H1 (cell line): Measurements from ENCODE around the gene MBNL1. TPM values are rescaled to one million over a fixed set of nuclear protein-coding genes. Genes with fewer than 3 reads are reported as not detected.

ENCODE experiments used
- CTCF ChIA-PET: fragments of 300-600 bp; sonication (Branson Sonifier 250); formaldehyde crosslinking; loops from one replicate; lab custom pipeline; 2021; ENCODE audit not compliant: partially characterized antibody; lab: Charles Lee
- POLR2A ChIA-PET: fragments of 300-600 bp; sonication (Branson Sonifier 250); formaldehyde crosslinking; loops from one replicate; lab custom pipeline; 2021; ENCODE audit warnings: inconsistent platforms; ENCODE audit not compliant: partially characterized antibody; lab: Charles Lee
- DNase-seq, 2 experiments: peaks; one replicate each; pipeline versions ENCODE4 v3.0.0 to v3.0.0-alpha.2; 2010 to 2022; ENCODE audit warnings: low spot score in 2 of 2, low read depth in 1 of 2, mixed read lengths in 1 of 2
- FAIRE-seq: peaks from 2 replicates; lab custom pipeline; 2011; peaks lifted over from hg19 to GRCh38; lab: Jason Lieb, UNC
- H2AFZ ChIP-seq: 2 replicates; pipeline ENCODE4 v1.8.1; 2012; ENCODE audit warnings: low read length, inconsistent platforms
- H2AK5ac ChIP-seq: 2 replicates; pipeline ENCODE4 v1.6.1; 2013; ENCODE audit warnings: low read depth, low read length
- H2BK120ac ChIP-seq: replicated peaks from 2 replicates; pipeline ENCODE3; 2013; ENCODE audit warnings: low read depth, low read length, inconsistent platforms
- H2BK12ac ChIP-seq: 2 replicates; pipeline ENCODE4 v1.6.1; 2013; ENCODE audit warnings: low read depth, low read length
- H2BK15ac ChIP-seq: 2 replicates; pipeline ENCODE4 v1.6.1; 2013; ENCODE audit warnings: low read length
- H2BK20ac ChIP-seq: 2 replicates; pipeline ENCODE4 v1.6.1; 2013; ENCODE audit warnings: low read length
- H2BK5ac ChIP-seq: 2 replicates; pipeline ENCODE4 v1.6.1; 2013; ENCODE audit warnings: low read depth, low read length
- H3K14ac ChIP-seq: 2 replicates; pipeline ENCODE4 v1.6.1; 2013; ENCODE audit warnings: inconsistent platforms; ENCODE audit not compliant: insufficient read length
- H3K18ac ChIP-seq: 2 replicates; pipeline ENCODE4 v1.6.1; 2013; ENCODE audit warnings: low read length; ENCODE audit errors: extremely low read depth
- H3K23ac ChIP-seq: 2 replicates; pipeline ENCODE4 v1.6.1; 2013; ENCODE audit warnings: inconsistent platforms; ENCODE audit not compliant: insufficient read length
- H3K23me2 ChIP-seq: 2 replicates; pipeline ENCODE4 v1.6.1; 2013; ENCODE audit warnings: low read depth, low read length
- H3K27ac ChIP-seq: 2 replicates; pipeline ENCODE4 v1.6.1; 2011; ENCODE audit warnings: low read depth, low read length, inconsistent platforms
- H3K27me3 ChIP-seq, 4 experiments: replicated peaks in 1 of 4; 1 replicate in 1 of 4; 2 replicates in 3 of 4; pipeline versions ENCODE4 v1.6.1 to v1.8.1; 2011 to 2013; ENCODE audit warnings: low read length in 3 of 4, mild to moderate bottlenecking in 3 of 4, inconsistent platforms in 2 of 4, mixed read lengths in 2 of 4, moderate library complexity in 1 of 4; ENCODE audit not compliant: control insufficient read depth in 3 of 4, insufficient read depth in 3 of 4; ENCODE audit errors: extremely low read depth in 1 of 4
- H3K36me3 ChIP-seq, 4 experiments: 2 replicates each; pipeline versions ENCODE4 v1.6.1 to v1.8.1; 2011 to 2013; ENCODE audit warnings: mild to moderate bottlenecking in 4 of 4, low read length in 3 of 4, moderate library complexity in 2 of 4, control low read depth in 1 of 4, inconsistent platforms in 1 of 4; ENCODE audit not compliant: insufficient read depth in 4 of 4, control insufficient read depth in 2 of 4
- H3K4ac ChIP-seq: replicated peaks from 2 replicates; pipeline ENCODE3; 2013; ENCODE audit warnings: low read length, low read depth, mixed read lengths, inconsistent platforms; ENCODE audit not compliant: insufficient read length
- H3K4me1 ChIP-seq, 4 experiments: replicated peaks in 1 of 4; 1 replicate in 1 of 4; 2 replicates in 3 of 4; pipeline versions ENCODE4 v1.6.1 to v1.8.1; 2011 to 2013; ENCODE audit warnings: low read length in 3 of 4, inconsistent platforms in 2 of 4, mixed read lengths in 1 of 4; ENCODE audit not compliant: insufficient read depth in 4 of 4, control insufficient read depth in 3 of 4
- H3K4me2 ChIP-seq, 2 experiments: 2 replicates each; pipeline versions ENCODE4 v1.6.1 to v1.8.1; 2011 to 2013; ENCODE audit warnings: low read depth in 2 of 2, low read length in 2 of 2, control low read depth in 1 of 2, inconsistent platforms in 1 of 2, mild to moderate bottlenecking in 1 of 2; ENCODE audit not compliant: insufficient read depth in 1 of 2
- H3K4me3 ChIP-seq, 4 experiments: fragments of 200-600, 300-600 bp in 1 of 4; sonication (generic), shearing (Covaris generic), sonication (Bioruptor Twin) in 1 of 4; 2 replicates each; pipeline versions ENCODE4 v1.5.1 to v1.8.1; 2011 to 2016; ENCODE audit warnings: low read length in 4 of 4, low read depth in 3 of 4, control low read depth in 2 of 4, inconsistent platforms in 2 of 4, mild to moderate bottlenecking in 2 of 4, mixed read lengths in 1 of 4, moderate library complexity in 1 of 4; ENCODE audit not compliant: insufficient read depth in 2 of 4; ENCODE audit errors: extremely low read depth in 1 of 4
- H3K56ac ChIP-seq: replicated peaks from 2 replicates; pipeline ENCODE3; 2013; ENCODE audit warnings: low read depth, mild to moderate bottlenecking, mixed read lengths, low read length, inconsistent platforms; ENCODE audit not compliant: insufficient read length
- H3K79me1 ChIP-seq: 2 replicates; pipeline ENCODE4 v1.6.1; 2013; ENCODE audit warnings: low read depth, low read length, control low read depth
- H3K79me2 ChIP-seq, 2 experiments: 2 replicates each; pipeline versions ENCODE4 v1.6.1 to v1.8.1; 2012 to 2013; ENCODE audit warnings: low read length in 2 of 2, mild to moderate bottlenecking in 2 of 2, inconsistent platforms in 1 of 2; ENCODE audit not compliant: insufficient read depth in 2 of 2, control insufficient read depth in 1 of 2
- H3K9ac ChIP-seq, 4 experiments: replicated peaks in 1 of 4; 1 replicate in 1 of 4; 2 replicates in 3 of 4; pipeline versions ENCODE4 v1.6.1 to v1.8.1; 2011 to 2013; ENCODE audit warnings: low read depth in 3 of 4, low read length in 3 of 4, control low read depth in 2 of 4, mild to moderate bottlenecking in 2 of 4, moderate library complexity in 2 of 4, inconsistent platforms in 1 of 4; ENCODE audit errors: extremely low read depth in 1 of 4
- H3K9me3 ChIP-seq, 2 experiments: 2 replicates each; pipeline versions ENCODE4 v1.6.1 to v1.8.1; 2012 to 2013; ENCODE audit warnings: mild to moderate bottlenecking in 2 of 2, moderate library complexity in 2 of 2, control low read depth in 1 of 2, inconsistent platforms in 1 of 2, low read depth in 1 of 2, low read length in 1 of 2, mixed read lengths in 1 of 2; ENCODE audit not compliant: insufficient read depth in 2 of 2
- H4K20me1 ChIP-seq, 2 experiments: replicated peaks in 1 of 2; 2 replicates each; pipeline versions ENCODE3 to v1.8.1; 2011 to 2013; ENCODE audit warnings: inconsistent platforms in 2 of 2, low read length in 2 of 2, mild to moderate bottlenecking in 1 of 2; ENCODE audit not compliant: insufficient read depth in 2 of 2, control insufficient read depth in 1 of 2
- H4K5ac ChIP-seq: 2 replicates; pipeline ENCODE4 v1.6.1; 2013; ENCODE audit warnings: low read length, low read depth, mixed read lengths, inconsistent platforms; ENCODE audit not compliant: insufficient read length
- H4K8ac ChIP-seq: 2 replicates; pipeline ENCODE4 v1.8.0; 2013; ENCODE audit warnings: mild to moderate bottlenecking, moderate library complexity, low read length, inconsistent platforms; ENCODE audit not compliant: insufficient read depth; ENCODE audit errors: extremely low read depth
- H4K91ac ChIP-seq: replicated peaks from 2 replicates; pipeline ENCODE3; 2013; ENCODE audit warnings: low read length, mixed read lengths, inconsistent platforms; ENCODE audit not compliant: insufficient read length
- KDM4A ChIP-seq: IDR thresholded peaks from one replicate; pipeline ENCODE4 v1.7.1; 2012; ENCODE audit warnings: low read depth, mild to moderate bottlenecking, moderate library complexity, low read length, inconsistent platforms; ENCODE audit not compliant: severe bottlenecking
- MAFK ChIP-seq: IDR thresholded peaks from 2 replicates; pipeline ENCODE4 v1.6.1; 2012; ENCODE audit warnings: low read depth, mild to moderate bottlenecking, improper control_type of control experiment, low read length
- RFX5 ChIP-seq: IDR thresholded peaks from 2 replicates; pipeline ENCODE4 v1.6.1; 2011; ENCODE audit warnings: low read depth, low read length, improper control_type of control experiment, borderline replicate concordance
- WGBS, 2 experiments: shearing (Covaris generic) in 1 of 2; methylation state at CpG; one replicate each; pipeline versions ENCODE4 v1.1.6 to v1.1.7; 2013 to 2015; ENCODE audit warnings: low lambda C conversion rate in 2 of 2, mixed read lengths in 2 of 2, inconsistent platforms in 1 of 2, low coverage in 1 of 2, missing lambda C conversion rate in 1 of 2; ENCODE audit not compliant: insufficient replicate concordance in 2 of 2, insufficient coverage in 1 of 2, insufficient read length in 1 of 2; ENCODE audit errors: extremely low coverage in 1 of 2, missing lambda C conversion rate in 1 of 2; 5-methylcytosine and 5-hydroxymethylcytosine counted together
- polyA plus RNA-seq, 7 experiments: library from polyadenylated mRNA; depleted of rRNA in 3 of 7; stranded (reverse) in 5 of 7; unstranded in 2 of 7; fragments of >200 nt in 5 of 7; fragments of 200-250 nt in 2 of 7; gene quantifications; 1 replicate in 5 of 7; 2 replicates in 1 of 7; 4 replicates in 1 of 7; pipeline versions ENCODE4 v1.2.1 to v1.2.3, GENCODE V29; 2011 to 2013; ENCODE audit warnings: missing spikeins in 2 of 7, mixed read lengths in 2 of 7
- total RNA-seq: library from RNA; stranded (reverse); fragmentation: NEBNext Ultra II Directional; extraction: Animal tissue kit (Norgen Biotek cat#: 25700); gene quantifications from 2 replicates; pipeline ENCODE4 v1.2.1, GENCODE V29; 2021

MBNL1 gene
- total and polyA plus RNA-seq, 2 of the 8 experiments (the other 6 are each of a cell fraction or from before 2014, with no cell fraction given) = 5.0 to 16.4 TPM

- Histone ChIP-seq H3K79me1 (no peaks in the 10 kb centered on the region), H3K4me3 (no peak overlapping the region), H3K56ac (no peak overlapping the region)
- TF ChIP-seq KDM4A (no peak), RFX5 (no peak), MAFK (no peak)
- TF ChIP-seq, all 59 proteins: peak for 0
- Histone ChIP-seq H3K36me3 (no peaks in the 10 kb centered on the region), H3K18ac (no peak overlapping the region), H4K5ac (no peak overlapping the region), H3K4me1 (no peaks in the 10 kb centered on the region), H2BK20ac (no peak overlapping the region), H3K9me3 (no peaks in the 10 kb centered on the region), H2BK15ac (no peak overlapping the region), H3K4ac (no peak overlapping the region), H4K91ac (no peak overlapping the region), H3K14ac (no peak overlapping the region), H3K27ac (no peak overlapping the region), H3K9ac (no peak overlapping the region), H4K8ac (no peak overlapping the region), H3K23me2 (no peaks in the 10 kb centered on the region), H2BK5ac (no peak overlapping the region), H2AK5ac (no peak overlapping the region), H3K4me2 (no peak overlapping the region), H2BK120ac (no peak overlapping the region), H3K27me3 (no peaks in the 10 kb centered on the region), H2AFZ (no peak overlapping the region), H3K79me2 (no peaks in the 10 kb centered on the region), H3K23ac (no peak overlapping the region), H2BK12ac (no peak overlapping the region), H4K20me1 (no peaks in the 10 kb centered on the region)
- POLR2A ChIA-PET = no interaction called here
- CTCF ChIA-PET = interaction anchor here (0.9 to 1.2 kb wide), 3 partner anchors 17 to 172 kb away, joined by 3 to 4 read pairs (median 3); no protein-coding TSS in a partner anchor
- DNase-seq (no peak), FAIRE-seq (no peak)
- WGBS, 2 experiments = 89% methylated on average over 10 of the region's 10 CpGs; no CpG with 5 or more reads in 1 of the 2 experiments
Observed at GRCh38 chr3:152243721-152244516, 24.8 kb upstream of the MBNL1 start.
